A549 (cell line): Measurements from ENCODE around the gene RASA4B. TPM values are rescaled to one million over a fixed set of nuclear protein-coding genes. Genes with fewer than 3 reads are reported as not detected.

Experiments used
- ATAC-seq, 2 experiments: fragments of 200-7000 bp in 1 of 2; fragments of >200 bp in 1 of 2; cut with Nextera tagmentation in 1 of 2; cut with Tn5 transposase in 1 of 2; 3 replicates each; pipeline versions ENCODE4 v1.8.0 to v1.9.1; 2018 to 2020; ENCODE audit warnings: mild to moderate bottlenecking in 1 of 2, moderate library complexity in 1 of 2
- CTCF ChIA-PET: fragments of 300-600 bp; sonication (Branson Sonifier 250); formaldehyde crosslinking; extraction: SDS; loops from one replicate; lab custom pipeline; 2021; ENCODE audit warnings: antibody characterized with exemption, inconsistent platforms; lab: Yijun Ruan, JAX
- POLR2A ChIA-PET: fragments of 350-600 bp; formaldehyde crosslinking; extraction: SDS; loops from one replicate; lab custom pipeline; 2021; ENCODE audit warnings: antibody characterized with exemption, inconsistent platforms; lab: Yijun Ruan, JAX
- DNase-seq, 2 experiments: peaks; one replicate each; pipeline versions ENCODE4 v3.0.0 to v3.0.0-alpha.2; 2011 to 2016; ENCODE audit warnings: low read depth in 1 of 2, low spot score in 1 of 2
- FAIRE-seq: peaks from 2 replicates; lab custom pipeline; 2011; peaks lifted over from hg19 to GRCh38; lab: Jason Lieb, UNC
- H3K27ac ChIP-seq, 2 experiments: fragments of >200 bp; sonication (Bioruptor Twin); formaldehyde crosslinking; 3 replicates each; pipeline ENCODE4 v1.5.1; 2016 to 2017
- H3K4me1 ChIP-seq: fragments of >200 bp; sonication (Bioruptor Twin); formaldehyde crosslinking; 3 replicates; pipeline ENCODE4 v1.6.1; 2016
- H3K4me2 ChIP-seq: fragments of >200 bp; sonication (Bioruptor Twin); formaldehyde crosslinking; 3 replicates; pipeline ENCODE4 v1.6.1; 2016
- H3K4me3 ChIP-seq: fragments of >200 bp; sonication (Bioruptor Twin); formaldehyde crosslinking; 3 replicates; pipeline ENCODE4 v1.5.1; 2016
- H3K9me3 ChIP-seq: fragments of >200 bp; sonication (Bioruptor Twin); formaldehyde crosslinking; 3 replicates; pipeline ENCODE4 v1.6.1; 2016
- ATOH8 ChIP-seq: fragments of 250-450 bp; sonication (Bioruptor Pico); IDR thresholded peaks from 2 replicates; pipeline ENCODE4 v1.5.0; 2020; ENCODE audit warnings: low read depth, mild to moderate bottlenecking, moderate library complexity
- BCL3 ChIP-seq: fragments of >200 bp; sonication (Bioruptor Twin); formaldehyde crosslinking; IDR thresholded peaks from 3 replicates; pipeline ENCODE4 v1.6.1; 2016
- CBX2 ChIP-seq: fragments of 200-600 bp; sonication (generic); IDR thresholded peaks from 2 replicates; pipeline ENCODE4 v1.6.1; 2016; ENCODE audit warnings: low read depth, mild to moderate bottlenecking, borderline replicate concordance
- EHF ChIP-seq: fragments of 250-450 bp; sonication (Bioruptor Pico); IDR thresholded peaks from 2 replicates; pipeline ENCODE4 v1.5.0; 2020; ENCODE audit warnings: mild to moderate bottlenecking
- EHMT2 ChIP-seq: fragments of 200-600 bp; sonication (generic); IDR thresholded peaks from 2 replicates; pipeline ENCODE4 v1.6.1; 2016; ENCODE audit warnings: antibody characterized with exemption, low read depth, mild to moderate bottlenecking, moderate library complexity
- GATA3 ChIP-seq: IDR thresholded peaks from 2 replicates; pipeline ENCODE4 v1.6.1; 2012; ENCODE audit warnings: borderline replicate concordance
- HDAC2 ChIP-seq: fragments of 200-600 bp; sonication (generic); IDR thresholded peaks from 2 replicates; pipeline ENCODE4 v1.6.1; 2016
- HES2 ChIP-seq: fragments of >200 bp; sonication (Bioruptor Twin); formaldehyde crosslinking; IDR thresholded peaks from 2 replicates; pipeline ENCODE4 v1.6.1; 2016
- KDM5A ChIP-seq: fragments of 200-600 bp; sonication (generic); IDR thresholded peaks from 2 replicates; pipeline ENCODE4 v1.6.1; 2016; ENCODE audit warnings: antibody characterized with exemption, mild to moderate bottlenecking
- MAX ChIP-seq: IDR thresholded peaks from 2 replicates; pipeline ENCODE4 v1.6.1; 2012
- PBX3 ChIP-seq: IDR thresholded peaks from 2 replicates; pipeline ENCODE4 v1.6.1; 2012
- PHF8 ChIP-seq: fragments of 200-600 bp; sonication (generic); IDR thresholded peaks from 2 replicates; pipeline ENCODE4 v1.6.1; 2016; ENCODE audit warnings: low read depth, mild to moderate bottlenecking, antibody characterized with exemption, moderate library complexity, borderline replicate concordance
- POLR2AphosphoS2 ChIP-seq: conservative IDR thresholded peaks from 2 replicates; pipeline ENCODE4 v1.6.1; 2012; ENCODE audit warnings: low read length, improper control_type of control experiment, inconsistent platforms
- RARB ChIP-seq: fragments of 250-450 bp; sonication (Bioruptor Pico); IDR thresholded peaks from 2 replicates; pipeline ENCODE4 v1.8.0; 2021; ENCODE audit warnings: mild to moderate bottlenecking, moderate library complexity
- RCOR1 ChIP-seq: fragments of 150-350 bp; IDR thresholded peaks from 2 replicates; pipeline ENCODE4 v1.6.1; 2014; ENCODE audit warnings: antibody characterized with exemption, low read length, low read depth
- RFX5 ChIP-seq: fragments of 450-650 bp; IDR thresholded peaks from 2 replicates; pipeline ENCODE4 v1.7.1; 2014; ENCODE audit warnings: antibody characterized with exemption, mild to moderate bottlenecking, moderate library complexity
- SMC3 ChIP-seq: fragments of >200 bp; sonication (Bioruptor Twin); formaldehyde crosslinking; IDR thresholded peaks from 3 replicates; pipeline ENCODE4 v1.6.1; 2018; ENCODE audit warnings: inconsistent platforms
- SREBF2 ChIP-seq: fragments of 450-650 bp; IDR thresholded peaks from 2 replicates; pipeline ENCODE4 v1.6.1; 2014; ENCODE audit warnings: mild to moderate bottlenecking, moderate library complexity
- TFCP2L1 ChIP-seq: fragments of 250-450 bp; sonication (Bioruptor Pico); IDR thresholded peaks from 2 replicates; pipeline ENCODE4 v1.5.0; 2021; ENCODE audit warnings: mild to moderate bottlenecking
- USF2 ChIP-seq: fragments of 450-650 bp; IDR thresholded peaks from 2 replicates; pipeline ENCODE4 v1.6.1; 2014; ENCODE audit warnings: antibody characterized with exemption
- ZNF302 ChIP-seq: fragments of 250-450 bp; sonication (Bioruptor Pico); IDR thresholded peaks from 2 replicates; pipeline ENCODE4 v1.9.0; 2021; ENCODE audit warnings: inconsistent platforms, mild to moderate bottlenecking, moderate library complexity
- WGBS: methylation state at CpG from one replicate; pipeline ENCODE4 v1.1.6; 2017; ENCODE audit errors: missing lambda C conversion rate; 5-methylcytosine and 5-hydroxymethylcytosine counted together
- polyA plus RNA-seq, 4 experiments: library from polyadenylated mRNA; depleted of rRNA in 3 of 4; stranded (reverse); fragments of >200 nt; fragmentation: RNase III in 1 of 4; extraction: RNeasy Plus Mini Kit Qiagen cat#74134 plus additional on column Dnase treatment in 1 of 4; gene quantifications; 2 replicates in 3 of 4; 3 replicates in 1 of 4; pipeline ENCODE4 v1.2.3, GENCODE V29; 2011 to 2017

Gene RASA4B
- polyA plus RNA-seq, 2 of the 4 experiments (the other 2 are of a cell fraction): 0.83 to 1.4 TPM

GRCh38 chr7:102460467-102460866, 57.1 kb downstream of the RASA4B start:
- WGBS: 89% methylated on average over 8 of the region's 8 CpGs
- no peak for FAIRE-seq

GRCh38 chr7:102459221-102459844, 58.2 kb downstream of the RASA4B start:
- POLR2A ChIA-PET: no interaction called here
- no peak for ATAC-seq
- no peak for FAIRE-seq

More at GRCh38 chr7:102460467-102460866, 57.1 kb downstream of the RASA4B start:
- Histone ChIP-seq H3K4me1 (peaks cover 5% of the 10 kb centered on the region; the same call in 2 of the 3 replicates), H3K4me2 (no peak overlapping the region), H3K4me3 (no peak overlapping the region)
- CTCF ChIA-PET: interaction anchor here (2.1 kb wide), 1 partner anchor 56 kb away, joined by 4 read pairs; no protein-coding TSS in a partner anchor
- ATAC-seq: no peak
- TF ChIP-seq RFX5 (no peak), RCOR1 (no peak), TFCP2L1 (CRISPR knock-in tag) (no peak), ATOH8 (CRISPR knock-in tag) (no peak), HES2 (no peak), RARB (no peak), HDAC2 (no peak), MAX (no peak), SMC3 (no peak), SREBF2 (no peak), ZNF302 (no peak), CBX2 (no peak)
- TF ChIP-seq, all 56 proteins: peak for 0
- POLR2A ChIA-PET: no interaction called here
- no peak for DNase-seq
- no peaks in the 10 kb centered on the region for H3K9me3 ChIP-seq
- H3K27ac ChIP-seq: no peak overlapping the region

GRCh38 chr7:102457352-102457924, 60.1 kb downstream of the RASA4B start:
- ChIA-PET POLR2A (no interaction called here), CTCF (interaction anchor here (1.1 to 1.9 kb wide), 4 partner anchors 10 to 18 kb away, joined by 3 to 5 read pairs (median 4); no protein-coding TSS in a partner anchor)
- 92% methylated on average over 35 of the region's 40 CpGs for WGBS
- DNase-seq (no peak), FAIRE-seq (no peak), ATAC-seq (no peak)
- no peaks in the 10 kb centered on the region for H3K9me3 ChIP-seq
- no peaks in the 10 kb centered on the region for H3K4me1 ChIP-seq
- no peak overlapping the region for H3K27ac ChIP-seq
- no peak overlapping the region for H3K4me2 ChIP-seq
- TF ChIP-seq GATA3: no peak
- TF ChIP-seq USF2: no peak
- TF ChIP-seq PBX3: no peak
- TF ChIP-seq ATOH8 (CRISPR knock-in tag): no peak
- no peak for TF ChIP-seq TFCP2L1 (CRISPR knock-in tag)
- no peak for TF ChIP-seq POLR2AphosphoS2
- no peak for TF ChIP-seq EHF (CRISPR knock-in tag)
- TF ChIP-seq KDM5A: no peak
- H3K4me3 ChIP-seq: no peak overlapping the region

More at GRCh38 chr7:102459221-102459844, 58.2 kb downstream of the RASA4B start:
- H3K27ac ChIP-seq: no peak overlapping the region
- DNase-seq: no peak
- CTCF ChIA-PET: interaction anchor here (1.1 to 2.1 kb wide), 2 partner anchors 9 to 54 kb away, joined by 4 read pairs; no protein-coding TSS in a partner anchor
- H3K9me3 ChIP-seq: no peaks in the 10 kb centered on the region
- WGBS: 90% methylated on average over 19 of the region's 24 CpGs
- no peak overlapping the region for H3K4me2 ChIP-seq
- no peak for TF ChIP-seq MAX
- TF ChIP-seq EHMT2: no peak
- no peak for TF ChIP-seq PHF8
- TF ChIP-seq GATA3: no peak
- TF ChIP-seq BCL3: no peak
- H3K4me1 ChIP-seq: peaks cover 5% of the 10 kb centered on the region; the same call in 2 of the 3 replicates
- H3K4me3 ChIP-seq: no peak overlapping the region
